Fibroblast of skin of left biceps (primary cell): ENCODE data around the gene ZNF550.

Experiments
- DNase-seq, 2 experiments: peaks; one replicate each; pipeline ENCODE4 v3.0.0-alpha.2; 2013; ENCODE audit warnings: low read depth in 2 of 2

The ZNF550 gene

DNA sequence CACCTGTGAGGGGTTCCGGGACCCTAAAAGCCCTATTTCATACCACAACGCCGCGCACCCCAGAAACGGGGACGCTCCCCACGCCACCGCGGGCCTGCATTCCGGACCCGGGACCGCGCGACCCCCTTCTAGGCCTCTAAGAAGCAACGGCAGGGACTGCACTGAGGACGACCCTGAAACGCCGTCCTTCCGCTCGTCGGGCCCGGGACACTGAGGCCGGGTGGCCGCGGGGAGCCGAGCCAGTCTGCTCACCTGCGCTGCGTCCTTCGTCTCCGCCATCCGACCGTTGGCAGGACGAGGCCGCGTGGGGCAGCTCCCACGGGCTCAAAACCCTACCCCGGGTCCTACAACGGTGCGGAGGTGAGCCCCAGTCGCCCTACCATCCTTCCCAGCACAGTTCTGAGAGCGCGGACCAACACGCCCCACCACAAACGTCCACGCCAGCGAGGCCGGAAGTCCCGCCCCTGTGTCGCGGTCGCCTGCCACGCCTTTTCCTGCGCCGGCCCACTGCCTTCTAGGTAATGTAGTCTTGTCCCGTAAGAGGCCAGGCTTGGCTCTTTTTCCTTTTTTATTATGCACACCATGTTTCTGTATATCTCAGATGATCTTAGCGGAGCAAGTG, at the start of gene ZNF550:
TSS of gene ZNF550 (minus strand) at position 460 of the 622 bp plus-strand sequence. CDS start at position 279, 181 bp downstream.
- DNase-seq, result peak; percentile 45 to 47

DNA sequence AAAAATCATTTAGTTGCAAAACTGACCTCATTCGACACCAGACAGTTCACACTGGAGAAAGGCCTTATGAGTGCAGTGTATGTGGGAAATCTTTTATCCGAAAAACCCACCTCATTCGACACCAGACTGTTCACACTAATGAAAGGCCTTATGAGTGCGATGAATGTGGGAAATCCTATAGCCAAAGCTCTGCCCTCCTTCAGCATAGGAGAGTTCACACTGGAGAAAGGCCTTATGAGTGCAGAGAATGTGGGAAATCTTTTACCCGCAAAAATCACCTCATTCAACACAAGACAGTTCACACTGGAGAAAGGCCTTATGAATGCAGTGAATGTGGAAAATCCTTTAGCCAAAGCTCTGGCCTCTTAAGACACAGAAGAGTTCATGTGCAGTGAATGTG, 47.3 kb upstream of the ZNF550 start:
- DNase-seq, result no peak

DNA sequence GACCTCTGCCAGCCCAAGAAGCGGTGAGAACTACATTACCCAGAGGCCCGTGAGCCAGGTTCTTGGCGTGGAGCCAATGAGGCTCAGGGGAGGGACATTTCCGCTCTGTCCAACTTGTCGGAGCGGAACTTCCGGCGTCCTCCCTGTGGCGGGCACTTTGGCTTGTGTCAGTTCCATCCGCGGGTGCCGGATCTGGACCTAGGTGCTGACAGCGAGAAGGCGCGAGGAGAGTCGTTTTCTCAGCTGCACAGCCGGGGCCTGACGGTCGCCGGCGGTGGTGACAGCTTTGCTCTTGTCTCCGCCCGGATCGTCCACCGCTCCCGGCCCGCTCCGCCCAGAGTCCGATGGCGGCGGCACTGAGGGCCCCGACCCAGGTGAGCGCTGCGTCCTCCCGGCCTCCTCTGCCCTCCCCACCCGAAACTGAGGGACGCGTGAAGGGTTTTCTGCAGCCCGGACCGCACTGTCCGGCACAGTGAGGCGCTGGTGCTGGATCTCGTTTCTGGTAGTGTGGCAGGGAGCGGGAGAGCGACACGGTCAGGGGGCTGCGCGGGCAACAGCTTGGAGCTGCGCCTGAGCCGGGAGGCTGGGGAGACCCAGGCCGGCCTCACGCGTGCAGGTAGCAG, 40.2 kb upstream of the ZNF550 start, which contains the start of gene ZNF530:
TSS of gene ZNF530 (plus strand) at position 125 of the 623 bp plus-strand sequence. CDS start 4,461 bp downstream, outside the sequence.
- DNase-seq, result peak; percentile 76 to 79

DNA sequence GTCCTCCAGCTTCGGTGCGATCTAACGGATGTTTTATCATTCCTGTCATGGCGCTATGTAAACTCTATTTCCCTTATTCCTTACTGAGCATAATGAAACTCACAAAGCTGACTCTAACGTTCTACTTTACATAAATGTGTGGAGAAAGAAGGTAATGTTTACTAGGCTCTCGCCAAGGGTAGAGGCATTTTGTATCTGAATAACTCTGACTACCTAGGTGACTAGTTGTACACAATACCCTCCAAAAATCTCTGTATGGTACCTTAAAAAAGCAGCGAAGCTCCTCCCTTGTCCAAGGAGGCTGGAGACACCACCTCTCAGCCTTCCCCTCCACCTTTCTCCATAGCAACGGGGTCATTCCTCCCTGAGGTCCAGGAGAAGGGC, 39.7 kb upstream of the ZNF550 start:
- no peak for DNase-seq

DNA sequence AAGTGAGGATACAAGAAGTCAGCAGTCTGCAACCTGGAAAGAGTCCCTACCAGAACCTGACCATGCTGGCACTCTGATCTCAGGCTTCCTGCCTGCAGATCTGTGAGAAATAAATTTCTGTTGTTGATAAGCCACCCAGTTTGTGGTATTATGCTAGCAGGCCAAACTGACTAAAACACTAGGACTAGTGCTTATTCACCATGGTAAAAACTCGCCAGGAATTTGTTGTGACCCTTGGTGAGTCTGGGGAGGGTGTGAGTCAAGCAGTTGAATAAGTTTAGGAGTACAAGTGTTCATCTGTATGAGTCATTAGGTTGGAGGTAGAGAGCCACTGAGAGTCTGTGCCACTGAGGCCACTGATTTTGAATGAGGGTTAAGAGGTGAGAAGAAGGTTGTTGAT, 27.9 kb upstream of the ZNF550 start:
- no peak for DNase-seq

DNA sequence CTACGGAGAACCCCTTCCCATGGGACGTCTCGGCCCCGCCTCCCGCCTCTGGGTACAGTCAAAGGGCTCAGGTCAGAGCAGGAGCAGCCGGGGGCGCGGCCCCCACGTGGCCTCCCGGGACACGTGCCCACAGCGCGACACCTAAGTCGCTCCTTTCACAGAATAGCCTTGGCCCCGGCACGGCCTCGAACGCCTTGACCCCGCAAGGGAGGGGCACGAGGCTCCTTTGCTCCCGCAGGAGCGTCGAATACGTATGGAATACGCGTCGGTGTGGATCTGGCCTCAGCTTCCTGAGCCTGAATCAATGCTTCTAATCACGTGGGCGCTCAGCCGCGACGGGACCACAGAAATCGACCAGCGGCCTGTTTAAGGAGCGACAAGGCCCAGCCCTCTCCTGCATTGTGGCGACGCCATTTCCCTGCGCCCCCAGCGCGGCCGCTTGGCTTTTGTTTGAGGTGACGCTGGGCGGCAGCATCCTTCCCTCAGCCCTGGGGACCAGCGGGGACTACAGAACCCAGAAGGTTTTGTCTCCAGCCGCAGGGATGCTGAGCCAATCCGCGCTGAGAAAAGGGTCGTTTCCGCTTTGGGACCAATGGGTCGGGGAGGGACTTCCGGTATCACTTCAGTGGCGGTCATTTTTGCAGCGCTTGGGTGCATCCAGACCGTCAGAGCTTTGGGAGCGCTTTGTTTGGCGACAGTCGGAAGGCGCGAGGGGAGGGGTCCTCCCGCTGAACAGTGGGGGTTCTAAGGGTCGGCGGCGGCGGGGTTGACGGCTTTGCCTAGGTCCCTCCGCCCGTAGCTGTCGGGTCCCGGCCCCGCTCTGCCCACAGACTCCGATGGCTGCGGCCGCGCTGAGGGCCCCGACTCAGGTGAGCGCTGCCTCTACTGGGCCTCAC, 24.1 kb upstream of the ZNF550 start, which contains the start of gene ZIK1:
TSS of gene ZIK1 (plus strand) at position 625 of the 896 bp plus-strand sequence. CDS start at position 837, 212 bp downstream.
- DNase-seq, result peak; percentile 80 to 85

DNA sequence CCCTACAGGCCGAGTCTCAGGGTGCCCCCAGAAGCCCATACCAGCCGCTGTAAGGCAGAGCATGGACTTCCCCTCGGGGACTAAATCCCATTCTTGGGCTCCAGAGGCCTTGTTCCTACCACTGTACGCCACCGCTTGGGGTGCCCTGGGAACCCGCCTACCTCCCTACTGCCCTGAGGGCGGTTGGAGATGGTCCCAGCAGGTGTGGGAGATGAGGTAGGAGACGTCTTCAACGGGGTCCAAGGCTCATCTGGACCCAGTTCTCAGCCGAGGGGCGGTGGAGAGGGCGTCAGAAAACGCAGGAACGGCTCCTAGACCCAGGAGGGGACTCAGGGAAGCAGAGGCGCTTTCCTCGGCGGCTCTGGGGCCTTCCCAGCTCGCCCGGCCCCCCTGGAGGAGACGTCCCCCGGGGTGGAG, 23.4 kb upstream of the ZNF550 start:
- no peak for DNase-seq

DNA sequence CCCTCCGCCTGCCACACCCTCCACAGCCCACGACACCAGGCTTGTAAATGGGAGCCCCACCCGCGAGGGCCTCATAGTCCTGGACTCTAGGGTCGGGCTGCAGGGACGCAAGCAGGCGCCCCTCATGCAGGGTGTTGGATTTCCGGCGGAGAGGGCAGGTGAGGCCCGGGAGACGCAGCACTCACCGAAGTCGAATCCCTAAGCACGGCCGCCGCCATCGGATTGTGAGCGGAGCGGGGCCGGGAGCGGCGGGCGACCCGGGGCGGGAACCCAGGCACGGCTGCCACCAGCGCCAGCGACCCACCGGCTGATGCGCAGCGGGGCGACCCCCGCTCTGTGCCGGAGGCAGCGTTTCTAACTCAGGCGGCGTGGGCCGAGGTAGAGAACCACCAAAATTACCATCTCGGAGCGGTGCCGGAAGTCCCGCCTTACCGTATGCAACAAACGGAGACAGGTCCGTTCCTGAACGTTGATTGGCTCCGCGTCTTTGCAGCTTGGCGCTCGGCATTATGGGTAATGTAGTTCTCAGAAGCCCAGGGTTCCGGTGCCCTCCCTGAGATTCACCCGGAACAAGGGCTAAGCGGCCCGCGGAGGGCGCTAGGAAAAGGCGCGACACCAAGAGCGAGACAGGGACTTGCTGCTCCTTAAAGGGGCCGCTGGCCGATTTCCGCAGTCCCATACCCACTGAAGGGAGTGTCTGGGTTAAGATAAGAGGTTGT, 19.0 kb upstream of the ZNF550 start, which contains the start of gene ZNF416:
TSS of gene ZNF416 (minus strand) at position 425 of the 719 bp plus-strand sequence. CDS start at position 218, 207 bp downstream.
- peak; percentile 95 to 96 for DNase-seq

DNA sequence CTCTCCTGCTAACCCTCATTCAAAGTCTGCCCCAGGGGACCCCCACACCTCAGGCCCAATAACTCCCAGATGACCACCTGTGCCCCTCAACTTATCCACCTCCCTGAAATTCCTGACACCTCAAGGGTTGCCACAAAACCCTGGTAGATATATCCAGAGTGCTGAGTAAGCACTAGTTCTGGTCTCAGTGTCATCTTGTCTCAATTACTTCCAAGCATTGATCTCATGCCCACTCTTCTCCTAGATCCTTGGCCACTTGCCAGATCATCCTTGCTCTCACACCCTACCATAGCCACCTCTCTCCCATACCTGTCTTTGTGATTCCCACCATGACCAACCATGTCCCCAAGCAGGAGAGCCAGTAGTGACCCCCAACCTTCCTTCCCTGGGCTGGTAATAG, 17.0 kb upstream of the ZNF550 start:
- no peak for DNase-seq

DNA sequence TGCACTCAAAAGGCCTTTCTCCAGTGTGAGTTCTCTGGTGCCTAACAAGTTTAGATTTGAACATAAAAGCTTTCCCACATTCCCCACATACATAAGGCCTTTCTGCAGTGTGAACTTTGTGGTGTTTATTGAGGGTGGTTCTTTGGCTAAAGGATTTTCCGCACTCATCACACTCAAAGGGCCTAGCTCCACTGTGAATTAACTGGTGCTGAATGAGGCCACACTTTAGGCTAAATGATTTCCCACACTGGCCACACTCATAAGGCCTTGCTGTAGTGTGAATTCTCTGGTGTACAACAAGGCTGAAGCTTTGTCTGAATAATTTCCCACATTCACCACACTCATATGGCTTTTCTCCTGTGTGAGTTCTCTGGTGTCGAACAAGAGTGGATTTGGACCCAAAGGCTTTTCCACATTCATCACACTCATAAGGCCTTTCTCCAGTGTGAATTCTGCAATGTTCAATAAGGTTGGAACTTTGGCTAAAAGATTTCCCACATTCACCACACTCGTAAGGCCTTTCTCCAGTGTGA, 12.8 kb upstream of the ZNF550 start:
- DNase-seq, result no peak

DNA sequence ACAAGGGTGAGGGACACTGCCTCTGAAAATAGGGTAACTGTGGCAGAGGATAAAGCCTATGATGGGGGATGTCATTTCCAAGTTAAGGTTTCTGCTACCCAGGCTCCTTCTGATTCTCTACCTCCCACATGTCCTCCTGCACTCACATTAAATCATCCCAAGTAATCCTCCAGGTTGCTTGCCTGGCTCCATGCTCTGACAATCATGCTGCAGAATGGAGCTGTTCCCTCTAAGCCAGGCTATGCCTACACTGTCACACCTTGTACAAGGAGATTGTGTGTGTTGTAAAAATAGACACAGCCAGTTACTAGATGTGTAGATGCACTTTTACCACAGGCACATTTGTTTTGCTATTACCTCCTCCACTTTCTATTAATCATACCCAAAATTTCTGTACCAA, 11.0 kb upstream of the ZNF550 start:
- DNase-seq, result no peak

DNA sequence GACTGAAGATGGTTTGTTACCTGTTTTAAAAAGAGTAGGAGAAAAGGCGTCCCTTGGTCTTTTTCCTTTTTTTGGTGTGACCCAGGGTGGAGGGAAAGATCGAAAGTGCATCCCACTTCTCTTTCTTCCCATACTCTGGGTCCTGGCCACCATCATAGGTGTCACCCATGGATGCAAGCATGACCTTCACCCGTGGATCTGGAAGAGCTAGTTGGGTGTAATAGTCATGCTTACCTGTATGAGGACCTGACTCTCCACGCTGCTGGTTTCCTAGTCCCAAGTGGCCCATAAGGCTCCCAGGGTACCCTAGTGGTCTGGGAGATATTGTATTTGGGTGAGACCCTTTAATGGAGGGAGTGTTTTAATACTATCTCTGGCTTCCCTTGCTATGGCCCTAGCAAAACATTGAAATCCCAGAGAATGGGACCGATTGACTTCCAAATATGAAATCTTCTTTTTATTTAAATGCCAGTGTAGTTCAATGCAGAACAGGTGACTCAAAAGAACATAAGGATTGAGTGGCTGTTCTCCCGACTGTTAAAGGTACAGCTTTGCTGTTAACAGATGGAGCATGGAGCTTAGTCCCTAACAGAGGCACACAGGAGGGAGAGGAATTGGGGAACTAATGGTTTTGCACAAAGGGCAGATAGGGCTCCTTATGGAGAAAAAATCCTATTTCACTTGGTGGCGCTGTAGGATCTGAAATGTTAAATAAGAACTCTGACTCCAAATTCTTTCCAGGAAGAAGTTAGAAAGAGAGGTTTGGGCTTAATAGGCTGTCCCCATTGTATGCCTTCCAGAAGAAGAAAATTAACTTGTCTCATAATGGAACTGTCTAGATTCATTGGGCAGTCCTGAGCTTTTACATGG, 7.0 kb upstream of the ZNF550 start:
- no peak for DNase-seq

DNA sequence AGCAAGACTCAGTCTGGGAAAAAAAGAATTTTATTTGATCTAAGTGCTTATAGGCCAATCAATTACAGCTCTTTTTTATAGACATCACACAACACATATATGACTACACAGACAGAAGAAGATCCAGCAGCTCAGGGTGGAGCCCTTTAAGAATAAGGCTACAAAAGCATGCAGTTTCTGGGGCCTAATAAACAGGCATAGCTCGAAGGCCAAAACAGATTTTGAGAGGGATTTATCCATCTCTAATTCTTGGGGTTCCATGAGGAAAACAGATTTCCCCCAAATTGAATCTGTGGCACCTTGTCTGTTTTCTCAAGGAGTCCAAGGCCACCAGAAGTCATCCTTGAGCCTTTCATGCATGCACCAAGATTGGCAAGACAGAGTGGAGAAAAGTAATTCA, 3.9 kb upstream of the ZNF550 start:
- DNase-seq, result no peak

DNA sequence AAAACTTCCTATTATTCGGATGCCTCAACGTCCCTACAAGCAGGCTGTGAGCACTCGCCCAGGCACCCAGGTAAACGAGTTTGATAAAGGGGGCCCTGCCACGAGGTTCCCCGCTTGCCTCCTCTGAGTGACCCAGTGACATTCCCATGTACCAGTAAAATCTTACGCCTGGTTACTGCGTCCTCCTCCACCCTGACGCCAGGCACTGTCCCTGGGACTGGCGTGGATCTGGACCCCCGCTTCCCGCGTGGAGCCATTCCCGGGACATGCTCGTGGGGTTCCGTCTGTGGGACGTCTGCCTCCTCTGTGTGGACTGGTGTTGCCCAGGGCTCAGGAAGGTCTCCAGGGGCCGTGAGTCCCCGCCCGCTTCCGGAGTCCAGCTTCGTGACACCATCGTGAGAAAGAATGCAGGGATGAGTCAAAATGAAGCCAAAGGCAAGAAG, 407 bp upstream of the ZNF550 start:
- DNase-seq, result peak in 1 of 2 experiments; percentile 8

DNA sequence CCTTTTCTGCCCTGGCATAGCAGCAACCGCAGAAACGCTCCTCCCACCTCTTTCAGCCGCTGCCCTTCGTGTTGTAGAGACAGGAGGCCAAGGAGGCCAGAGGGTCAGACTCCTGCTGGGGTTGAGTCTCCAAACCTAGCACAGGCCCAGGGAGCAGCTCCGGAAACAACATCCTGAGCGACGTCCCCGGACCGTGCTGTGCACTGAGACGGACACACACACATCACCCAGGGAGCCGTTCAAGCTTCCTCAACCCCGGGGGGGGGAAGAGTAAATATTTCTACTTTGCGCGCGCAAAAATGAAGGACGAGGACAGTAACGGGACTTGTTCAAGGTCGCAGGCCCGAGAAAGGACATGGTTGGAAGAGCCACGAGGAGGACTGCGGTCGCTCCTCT, 657 bp downstream of the ZNF550 start:
- DNase-seq, result no peak

DNA sequence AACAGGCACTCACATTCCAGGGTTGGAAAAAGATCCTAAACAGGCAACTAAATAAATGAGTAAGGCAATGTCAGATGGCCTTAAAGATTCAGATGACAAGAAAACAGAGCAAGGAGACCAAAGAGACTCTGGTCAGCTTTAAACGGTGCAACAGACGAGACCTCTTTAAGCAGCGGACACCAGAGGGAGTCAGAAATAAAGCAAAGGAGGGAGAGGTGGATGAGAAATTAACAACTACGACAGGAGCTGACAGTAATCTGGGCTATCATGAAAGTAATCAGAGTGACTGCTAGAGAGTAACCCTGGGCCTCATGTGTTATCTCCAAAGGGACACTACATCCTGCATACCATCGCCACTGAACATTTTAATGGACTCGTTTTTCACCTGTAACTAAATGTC, 1.1 kb downstream of the ZNF550 start:
- no peak for DNase-seq

DNA sequence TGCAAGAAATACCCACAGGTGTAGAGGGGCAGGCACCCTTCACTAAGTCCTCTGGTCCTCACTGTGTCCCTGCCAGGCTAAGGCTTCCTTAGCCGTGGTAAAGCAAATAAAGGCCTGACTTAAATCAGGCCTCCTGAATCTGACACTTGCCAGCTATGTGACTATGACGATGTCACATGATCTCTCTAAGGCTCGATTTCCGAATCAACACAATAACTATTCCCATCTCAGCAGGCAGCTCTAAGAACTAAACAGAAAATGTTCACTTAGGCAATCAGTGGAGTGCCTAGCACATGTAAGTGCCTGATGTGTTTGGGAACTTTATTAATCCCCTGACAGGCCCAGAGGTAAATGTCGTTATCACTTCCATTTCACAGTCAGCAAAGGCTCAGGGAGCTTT, 2.0 kb downstream of the ZNF550 start:
- DNase-seq, result no peak

DNA sequence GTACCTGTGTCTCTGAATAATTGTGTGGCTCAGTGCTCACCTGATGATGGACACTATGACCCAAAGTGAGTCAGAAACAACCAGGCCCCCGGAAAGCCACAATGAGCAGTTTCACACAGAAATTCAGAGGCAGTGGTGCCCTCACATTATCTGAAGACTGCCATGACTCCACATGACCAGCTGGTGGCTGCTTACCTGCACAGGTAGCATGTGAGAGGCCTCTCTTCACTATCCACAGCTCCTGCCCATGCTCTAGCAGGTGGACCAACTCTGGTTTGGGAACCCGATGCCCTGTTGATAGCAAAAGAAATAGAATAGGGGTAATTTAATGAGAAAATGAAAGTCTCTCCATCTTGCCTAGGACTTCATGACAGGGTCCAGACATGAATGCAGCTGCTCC, 7.2 kb downstream of the ZNF550 start:
- DNase-seq, result no peak

DNA sequence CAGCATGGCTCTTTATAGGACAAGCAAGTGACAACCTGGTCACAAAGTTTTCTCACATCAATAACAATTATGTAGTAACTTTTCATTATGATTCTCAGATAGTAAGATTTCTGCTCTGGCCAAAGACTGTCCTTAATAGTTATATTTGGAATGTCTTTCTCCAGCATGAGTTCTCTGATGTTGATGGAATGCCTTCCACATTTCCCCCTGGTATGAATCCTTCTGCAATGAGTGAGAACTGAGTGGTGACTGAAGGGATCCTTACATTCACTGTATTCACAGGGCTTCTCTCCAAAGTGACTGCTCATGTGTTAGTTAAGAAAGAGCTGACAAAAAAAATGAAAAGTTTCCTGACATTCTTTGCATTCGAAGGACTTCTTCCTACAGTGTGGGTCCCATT, 13.2 kb downstream of the ZNF550 start:
- no peak for DNase-seq

DNA sequence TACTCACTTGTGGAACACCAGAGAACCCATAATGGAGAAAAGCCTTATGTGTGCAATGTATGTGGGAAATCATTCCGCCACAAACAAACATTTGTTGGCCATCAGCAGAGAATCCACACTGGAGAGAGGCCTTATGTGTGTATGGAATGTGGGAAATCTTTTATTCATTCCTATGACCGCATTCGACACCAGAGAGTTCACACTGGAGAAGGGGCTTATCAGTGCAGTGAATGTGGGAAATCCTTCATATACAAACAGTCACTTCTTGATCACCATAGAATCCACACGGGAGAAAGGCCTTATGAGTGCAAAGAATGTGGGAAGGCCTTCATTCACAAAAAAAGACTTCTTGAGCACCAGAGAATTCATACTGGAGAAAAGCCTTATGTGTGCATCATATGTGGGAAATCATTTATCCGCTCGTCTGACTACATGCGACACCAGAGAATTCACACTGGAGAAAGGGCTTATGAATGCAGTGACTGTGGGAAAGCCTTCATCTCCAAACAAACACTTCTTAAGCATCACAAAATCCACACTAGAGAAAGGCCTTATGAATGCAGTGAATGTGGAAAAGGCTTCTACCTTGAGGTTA, 21.6 kb downstream of the ZNF550 start:
- no peak for DNase-seq
